ENCODE measurements around the gene CNN1.

CNN1 gene

GRCh38 chr19:11538232-11539036, at the start of gene CNN1:
Gene CNN1, plus strand, starts transcription at chr19:11538851. Its CDS starts 77 bp downstream, at chr19:11538928.
- no peak within 1 kb of the TSS for H3K4me3 ChIP-seq (ENCODE audit: low read depth in 1 of 2, low read length in 2 of 2)

GRCh38 chr19:11489378-11489777, 49.3 kb upstream of the CNN1 start:
- H4K20me1 ChIP-seq (ENCODE audit: insufficient read depth, low read length), result no peaks in the 10 kb centered on the region
- DNase-seq (no peak), ATAC-seq (ENCODE audit: insufficient read depth, low read depth) (no peak)
- H3K27ac ChIP-seq (ENCODE audit: low read length), result no peak overlapping the region
- no peak overlapping the region for H3K4me3 ChIP-seq (ENCODE audit: low read depth in 1 of 2, low read length in 2 of 2)
- H3K4me2 ChIP-seq (ENCODE audit: insufficient read depth, low read length), result no peak overlapping the region
- H3K4me1 ChIP-seq (ENCODE audit: insufficient read depth, low read length), result no peaks in the 10 kb centered on the region
- no peaks in the 10 kb centered on the region for H3K79me2 ChIP-seq (ENCODE audit: insufficient read depth, low read length)
- H3K9ac ChIP-seq (ENCODE audit: low read depth, low read length), result no peak overlapping the region
- H3K9me3 ChIP-seq (ENCODE audit: insufficient read depth, low read length, severe bottlenecking), result no peaks in the 10 kb centered on the region
- no peak for TF ChIP-seq EZH2 (IDR thresholded peaks at IDR 0.05; ENCODE audit: borderline replicate concordance, low read depth, low read length, severe bottlenecking)
- no peak for TF ChIP-seq CTCF (IDR thresholded peaks at IDR 0.05; ENCODE audit: borderline replicate concordance, extremely low read depth, low read length, poor library complexity, severe bottlenecking)
- H2AFZ ChIP-seq (ENCODE audit: low read depth, low read length), result no peak overlapping the region
- H3K36me3 ChIP-seq (ENCODE audit: insufficient read depth, low read length), result peaks cover 27% of the 10 kb centered on the region
- no peaks in the 10 kb centered on the region for H3K27me3 ChIP-seq (ENCODE audit: insufficient read depth, low read length, poor library complexity)

More at GRCh38 chr19:11538232-11539036, at the start of gene CNN1:
- H3K36me3 ChIP-seq (ENCODE audit: insufficient read depth, low read length), result no peaks in the 10 kb centered on the region
- DNase-seq, result no peak
- H3K4me2 ChIP-seq (ENCODE audit: insufficient read depth, low read length), result no peak within 1 kb of the TSS
- H3K27me3 ChIP-seq (ENCODE audit: insufficient read depth, low read length, poor library complexity), result no peaks in the 10 kb centered on the region
- H2AFZ ChIP-seq (ENCODE audit: low read depth, low read length), result 0 out of 2 replicates have a peak within 1 kb of the TSS, but pooled peaks have one; percentile 28
- TF ChIP-seq EZH2 (IDR thresholded peaks at IDR 0.05; ENCODE audit: borderline replicate concordance, low read depth, low read length, severe bottlenecking), result no peak
- no peaks in the 10 kb centered on the region for H4K20me1 ChIP-seq (ENCODE audit: insufficient read depth, low read length)
- ATAC-seq (ENCODE audit: insufficient read depth, low read depth), result no peak
- no peaks in the 10 kb centered on the region for H3K4me1 ChIP-seq (ENCODE audit: insufficient read depth, low read length)
- H3K9ac ChIP-seq (ENCODE audit: low read depth, low read length), result no peak within 1 kb of the TSS
- H3K79me2 ChIP-seq (ENCODE audit: insufficient read depth, low read length), result no peaks in the 10 kb centered on the region
- H3K9me3 ChIP-seq (ENCODE audit: insufficient read depth, low read length, severe bottlenecking), result no peaks in the 10 kb centered on the region
- no peak within 1 kb of the TSS for H3K27ac ChIP-seq (ENCODE audit: low read length)

- Histone ChIP-seq H3K9ac (ENCODE audit: low read depth, low read length) (no peak overlapping the region), H3K36me3 (ENCODE audit: insufficient read depth, low read length) (peaks cover 40% of the 10 kb centered on the region), H3K27ac (ENCODE audit: low read length) (no peak overlapping the region), H3K4me2 (ENCODE audit: insufficient read depth, low read length) (no peak overlapping the region), H3K27me3 (ENCODE audit: insufficient read depth, low read length, poor library complexity) (no peaks in the 10 kb centered on the region), H3K4me3 (ENCODE audit: low read depth in 1 of 2, low read length in 2 of 2) (no peak overlapping the region), H4K20me1 (ENCODE audit: insufficient read depth, low read length) (0 out of 2 replicates have a peak, but pooled peaks cover 4% of the 10 kb centered on the region), H3K4me1 (ENCODE audit: insufficient read depth, low read length) (no peaks in the 10 kb centered on the region), H3K9me3 (ENCODE audit: insufficient read depth, low read length, severe bottlenecking) (no peaks in the 10 kb centered on the region), H3K79me2 (ENCODE audit: insufficient read depth, low read length) (no peaks in the 10 kb centered on the region), H2AFZ (ENCODE audit: low read depth, low read length) (no peak overlapping the region)
- TF ChIP-seq EZH2 (IDR thresholded peaks at IDR 0.05; ENCODE audit: borderline replicate concordance, low read depth, low read length, severe bottlenecking) (no peak), CTCF (IDR thresholded peaks at IDR 0.05; ENCODE audit: borderline replicate concordance, extremely low read depth, low read length, poor library complexity, severe bottlenecking) (no peak)
- no peak for DNase-seq
- no peak for ATAC-seq (ENCODE audit: insufficient read depth, low read depth)
These were observed 43.9 kb upstream of the CNN1 start for GRCh38 chr19:11494634-11495285.

- H3K9me3 ChIP-seq (ENCODE audit: insufficient read depth, low read length, severe bottlenecking), result no peaks in the 10 kb centered on the region
- no peak overlapping the region for H3K9ac ChIP-seq (ENCODE audit: low read depth, low read length)
- H2AFZ ChIP-seq (ENCODE audit: low read depth, low read length), result no peak overlapping the region
- no peak overlapping the region for H3K4me2 ChIP-seq (ENCODE audit: insufficient read depth, low read length)
- TF ChIP-seq CTCF (IDR thresholded peaks at IDR 0.05; ENCODE audit: borderline replicate concordance, extremely low read depth, low read length, poor library complexity, severe bottlenecking), result no peak
- TF ChIP-seq EZH2 (IDR thresholded peaks at IDR 0.05; ENCODE audit: borderline replicate concordance, low read depth, low read length, severe bottlenecking), result no peak
- no peaks in the 10 kb centered on the region for H3K27me3 ChIP-seq (ENCODE audit: insufficient read depth, low read length, poor library complexity)
- H3K36me3 ChIP-seq (ENCODE audit: insufficient read depth, low read length), result peaks cover 40% of the 10 kb centered on the region
- H3K27ac ChIP-seq (ENCODE audit: low read length), result no peak overlapping the region
- H3K4me3 ChIP-seq (ENCODE audit: low read depth in 1 of 2, low read length in 2 of 2), result no peak overlapping the region
- DNase-seq (no peak), ATAC-seq (ENCODE audit: insufficient read depth, low read depth) (no peak)
- 0 out of 2 replicates have a peak, but pooled peaks cover 4% of the 10 kb centered on the region for H4K20me1 ChIP-seq (ENCODE audit: insufficient read depth, low read length)
- no peaks in the 10 kb centered on the region for H3K79me2 ChIP-seq (ENCODE audit: insufficient read depth, low read length)
- no peaks in the 10 kb centered on the region for H3K4me1 ChIP-seq (ENCODE audit: insufficient read depth, low read length)
These were observed 43.2 kb upstream of the CNN1 start for GRCh38 chr19:11495481-11495880.

Measured in DND-41 (cell line).